H9 (cell line): Measurements from ENCODE around the gene ATF5. TPM values are rescaled to one million over a fixed set of nuclear protein-coding genes. Genes with fewer than 3 reads are reported as not detected.

Experiments
- DNase-seq: peaks from one replicate; pipeline ENCODE4 v3.0.0-alpha.2; 2017
- H2AFZ ChIP-seq: one replicate; pipeline ENCODE4 v1.6.1; 2013; ENCODE audit warnings: mild to moderate bottlenecking, low read length, control low read depth, moderate library complexity
- H2AK5ac ChIP-seq: 2 replicates; pipeline ENCODE4 v1.6.1; 2013; ENCODE audit warnings: low read length, control low read depth, mixed read lengths; ENCODE audit not compliant: insufficient read length
- H2BK120ac ChIP-seq: one replicate; pipeline ENCODE4 v1.6.1; 2013; ENCODE audit warnings: low read depth, mild to moderate bottlenecking, low read length, control low read depth, inconsistent platforms; ENCODE audit not compliant: poor library complexity, severe bottlenecking
- H2BK12ac ChIP-seq: 2 replicates; pipeline ENCODE4 v1.6.1; 2013; ENCODE audit warnings: low read length, control low read depth, mixed read lengths, low read depth; ENCODE audit not compliant: insufficient read length
- H2BK15ac ChIP-seq: 2 replicates; pipeline ENCODE4 v1.6.1; 2013; ENCODE audit warnings: low read depth, low read length, control low read depth
- H2BK20ac ChIP-seq: one replicate; pipeline ENCODE4 v1.6.1; 2013; ENCODE audit warnings: low read depth, mild to moderate bottlenecking, low read length, control low read depth, inconsistent platforms; ENCODE audit not compliant: poor library complexity, severe bottlenecking
- H2BK5ac ChIP-seq: 2 replicates; pipeline ENCODE4 v1.6.1; 2013; ENCODE audit warnings: low read length, control low read depth, mixed read lengths; ENCODE audit not compliant: insufficient read length
- H3K14ac ChIP-seq: 2 replicates; pipeline ENCODE4 v1.6.1; 2013; ENCODE audit warnings: low read length, control low read depth; ENCODE audit not compliant: insufficient read depth
- H3K18ac ChIP-seq: 2 replicates; pipeline ENCODE4 v1.6.1; 2013; ENCODE audit warnings: low read depth, mild to moderate bottlenecking, mixed read lengths, low read length, control low read depth; ENCODE audit not compliant: insufficient read length
- H3K23ac ChIP-seq: 2 replicates; pipeline ENCODE4 v1.6.1; 2013; ENCODE audit warnings: low read length, control low read depth, mixed read lengths, low read depth; ENCODE audit not compliant: insufficient read length
- H3K23me2 ChIP-seq: 2 replicates; pipeline ENCODE4 v1.6.1; 2013; ENCODE audit warnings: low read depth, mild to moderate bottlenecking, mixed read lengths, low read length, control low read depth; ENCODE audit not compliant: insufficient read length, poor library complexity, severe bottlenecking
- H3K27ac ChIP-seq: 2 replicates; pipeline ENCODE4 v1.5.1; 2013; ENCODE audit warnings: low read length, control low read depth, mixed read lengths, low read depth; ENCODE audit not compliant: insufficient read length
- H3K27me3 ChIP-seq: 2 replicates; pipeline ENCODE4 v1.6.1; 2013; ENCODE audit warnings: low read length, control low read depth, inconsistent platforms; ENCODE audit not compliant: insufficient read depth
- H3K4ac ChIP-seq: 2 replicates; pipeline ENCODE4 v1.6.1; 2013; ENCODE audit warnings: low read depth, mild to moderate bottlenecking, control low read depth, inconsistent platforms, low read length, moderate library complexity
- H3K4me1 ChIP-seq: 2 replicates; pipeline ENCODE4 v1.6.1; 2013; ENCODE audit warnings: low read length, control low read depth, inconsistent platforms; ENCODE audit not compliant: insufficient read depth
- H3K4me2 ChIP-seq: 2 replicates; pipeline ENCODE4 v1.6.1; 2013; ENCODE audit warnings: low read length, control low read depth, mixed read lengths; ENCODE audit not compliant: insufficient read length, insufficient read depth
- H3K56ac ChIP-seq: 2 replicates; pipeline ENCODE4 v1.6.1; 2013; ENCODE audit warnings: low read depth, mild to moderate bottlenecking, mixed read lengths, low read length, control low read depth; ENCODE audit not compliant: insufficient read length
- H3K79me1 ChIP-seq: 2 replicates; pipeline ENCODE4 v1.6.1; 2013; ENCODE audit warnings: low read depth, mild to moderate bottlenecking, moderate library complexity, low read length, control low read depth, inconsistent platforms; ENCODE audit not compliant: insufficient read depth, poor library complexity, severe bottlenecking
- H3K79me2 ChIP-seq: 2 replicates; pipeline ENCODE4 v1.6.1; 2013; ENCODE audit warnings: low read length, control low read depth, inconsistent platforms; ENCODE audit not compliant: insufficient read depth
- H3K9ac ChIP-seq: 2 replicates; pipeline ENCODE4 v1.6.1; 2013; ENCODE audit warnings: low read length, control low read depth, mixed read lengths; ENCODE audit not compliant: insufficient read length; ENCODE audit errors: extremely low read depth
- H3K9me3 ChIP-seq: one replicate; pipeline ENCODE4 v1.6.1; 2013; ENCODE audit warnings: low read depth, low read length, inconsistent platforms; ENCODE audit not compliant: control insufficient read depth
- H3T11ph ChIP-seq: one replicate; pipeline ENCODE4 v1.6.1; 2013; ENCODE audit warnings: mild to moderate bottlenecking, low read length, control low read depth, inconsistent platforms
- H4K20me1 ChIP-seq: one replicate; pipeline ENCODE4 v1.6.1; 2013; ENCODE audit not compliant: control insufficient read depth, insufficient read length, insufficient read depth
- H4K5ac ChIP-seq: 2 replicates; pipeline ENCODE4 v1.6.1; 2013; ENCODE audit warnings: low read depth, mild to moderate bottlenecking, mixed read lengths, low read length, control low read depth; ENCODE audit not compliant: insufficient read length
- H4K8ac ChIP-seq: replicated peaks from 2 replicates; pipeline ENCODE4 v1.6.1; 2013; ENCODE audit warnings: low read length, control low read depth, mixed read lengths, low read depth; ENCODE audit not compliant: insufficient read length
- H4K91ac ChIP-seq: 2 replicates; pipeline ENCODE4 v1.6.1; 2013; ENCODE audit warnings: low read depth, mild to moderate bottlenecking, moderate library complexity, mixed read lengths, low read length, control low read depth; ENCODE audit not compliant: insufficient read length
- H3K27ac Mint-ChIP-seq, 3 experiments: 2 replicates in 2 of 3; 3 replicates in 1 of 3; pipeline ENCODE4 v1.8.0; 2020 to 2021; ENCODE audit warnings: mixed read lengths in 3 of 3, mild to moderate bottlenecking in 1 of 3, moderate library complexity in 1 of 3
- H3K27me3 Mint-ChIP-seq: 2 replicates; pipeline ENCODE4 v1.8.0; 2021; ENCODE audit warnings: low read depth, mild to moderate bottlenecking, moderate library complexity, mixed read lengths
- H3K36me3 Mint-ChIP-seq, 3 experiments: 2 replicates in 2 of 3; 3 replicates in 1 of 3; pipeline ENCODE4 v1.8.0; 2020 to 2021; ENCODE audit warnings: low read depth in 3 of 3, mixed read lengths in 3 of 3; ENCODE audit not compliant: insufficient read depth in 1 of 3
- H3K4me1 Mint-ChIP-seq, 2 experiments: 2 replicates each; pipeline ENCODE4 v1.8.0; 2020; ENCODE audit warnings: mixed read lengths in 2 of 2
- H3K4me3 Mint-ChIP-seq, 2 experiments: 2 replicates in 1 of 2; 3 replicates in 1 of 2; pipeline ENCODE4 v1.8.0; 2020 to 2021; ENCODE audit warnings: mild to moderate bottlenecking in 2 of 2, mixed read lengths in 2 of 2, moderate library complexity in 1 of 2
- H3K9me3 Mint-ChIP-seq, 2 experiments: 2 replicates in 1 of 2; 3 replicates in 1 of 2; pipeline ENCODE4 v1.8.0; 2020; ENCODE audit warnings: mild to moderate bottlenecking in 2 of 2, mixed read lengths in 2 of 2, moderate library complexity in 1 of 2
- WGBS: extraction: QIAGEN DNeasy Blood & Tissue Kit; methylation state at CpG from one replicate; pipeline ENCODE4 v1.1.7; 2013; ENCODE audit warnings: missing lambda C conversion rate, low lambda C conversion rate, mixed read lengths; ENCODE audit not compliant: insufficient read length; ENCODE audit errors: extremely low coverage; 5-methylcytosine and 5-hydroxymethylcytosine counted together
- total RNA-seq: library from RNA; stranded (reverse); gene quantifications from 2 replicates; pipeline ENCODE4 v1.2.1, GENCODE V29; 2021
- TF ChIP-seq, protein P1 (sequence below): fragments of 200-600 bp; sonication (generic); conservative IDR thresholded peaks from 3 replicates; pipeline ENCODE4 v1.8.0; 2021; ENCODE audit warnings: antibody characterized with exemption, mild to moderate bottlenecking

Gene ATF5
- total RNA-seq, 1 experiment from 2014 or later, result 18.5 TPM

DNA sequence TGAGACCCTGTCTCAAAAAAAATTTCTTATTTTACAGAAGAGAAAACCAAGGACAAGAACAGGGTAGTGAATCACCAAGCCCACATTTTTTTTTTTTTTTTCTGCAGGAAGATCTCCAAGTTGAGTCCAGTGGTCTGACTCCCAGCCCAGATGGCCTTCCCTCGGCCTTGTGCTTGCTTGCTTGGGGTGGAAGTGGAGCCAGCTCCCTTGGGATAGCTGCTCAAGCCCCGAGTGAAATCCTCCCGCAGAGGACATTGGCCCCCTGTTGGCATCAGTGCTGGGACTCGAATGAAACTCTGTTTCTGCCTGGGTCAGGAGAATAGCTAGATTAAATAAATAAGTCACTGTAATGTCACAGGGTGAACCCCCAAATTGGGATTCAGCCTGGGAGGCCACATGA lies 9.7 kb downstream of the ATF5 start:
- Histone ChIP-seq H2AK5ac (no peak overlapping the region), H3K23ac (no peak overlapping the region), H2BK5ac (no peak overlapping the region), H3K9me3 (no peaks in the 10 kb centered on the region), H3K9ac (no peak overlapping the region), H3K14ac (no peak overlapping the region), H2BK120ac (no peak overlapping the region), H2BK15ac (no peak overlapping the region), H4K91ac (no peak overlapping the region), H2AFZ (no peak overlapping the region), H4K5ac (no peak overlapping the region), H3K4ac (no peak overlapping the region), H3K79me1 (no peaks in the 10 kb centered on the region), H3K79me2 (no peaks in the 10 kb centered on the region), H4K8ac (no peak overlapping the region), H3K18ac (no peak overlapping the region), H3K4me1 (no peaks in the 10 kb centered on the region), H3K27ac (no peak overlapping the region), H3K23me2 (no peaks in the 10 kb centered on the region), H3K4me2 (no peak overlapping the region), H3K27me3 (no peaks in the 10 kb centered on the region), H2BK20ac (no peak overlapping the region), H3K56ac (no peak overlapping the region), H3T11ph (no peak overlapping the region), H2BK12ac (no peak overlapping the region), H4K20me1 (no peaks in the 10 kb centered on the region)
- Mint-ChIP-seq H3K27me3 (peaks cover 12% of the 10 kb centered on the region), H3K4me3 (no peak overlapping the region), H3K36me3 (peaks cover 0 to 1% (median under 1%) of the 10 kb centered on the region in 3 experiments; a peak in 1 of 7 replicates), H3K4me1 (0 out of 4 replicates have a peak, but pooled peaks cover 0 to 1% of the 10 kb centered on the region in 2 experiments), H3K27ac (no peak overlapping the region), H3K9me3 (no peaks in the 10 kb centered on the region)
- TF ChIP-seq, protein P1, sequence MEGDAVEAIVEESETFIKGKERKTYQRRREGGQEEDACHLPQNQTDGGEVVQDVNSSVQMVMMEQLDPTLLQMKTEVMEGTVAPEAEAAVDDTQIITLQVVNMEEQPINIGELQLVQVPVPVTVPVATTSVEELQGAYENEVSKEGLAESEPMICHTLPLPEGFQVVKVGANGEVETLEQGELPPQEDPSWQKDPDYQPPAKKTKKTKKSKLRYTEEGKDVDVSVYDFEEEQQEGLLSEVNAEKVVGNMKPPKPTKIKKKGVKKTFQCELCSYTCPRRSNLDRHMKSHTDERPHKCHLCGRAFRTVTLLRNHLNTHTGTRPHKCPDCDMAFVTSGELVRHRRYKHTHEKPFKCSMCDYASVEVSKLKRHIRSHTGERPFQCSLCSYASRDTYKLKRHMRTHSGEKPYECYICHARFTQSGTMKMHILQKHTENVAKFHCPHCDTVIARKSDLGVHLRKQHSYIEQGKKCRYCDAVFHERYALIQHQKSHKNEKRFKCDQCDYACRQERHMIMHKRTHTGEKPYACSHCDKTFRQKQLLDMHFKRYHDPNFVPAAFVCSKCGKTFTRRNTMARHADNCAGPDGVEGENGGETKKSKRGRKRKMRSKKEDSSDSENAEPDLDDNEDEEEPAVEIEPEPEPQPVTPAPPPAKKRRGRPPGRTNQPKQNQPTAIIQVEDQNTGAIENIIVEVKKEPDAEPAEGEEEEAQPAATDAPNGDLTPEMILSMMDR, result no peak
- DNase-seq, result no peak
- WGBS, result no CpG with 5 or more reads among the region's 4 CpGs
